H1 (cell line): Measurements from ENCODE around the gene STAP2. TPM values are rescaled to one million over a fixed set of nuclear protein-coding genes. Genes with fewer than 3 reads are reported as not detected.

ENCODE experiments used
- CTCF ChIA-PET: fragments of 300-600 bp; sonication (Branson Sonifier 250); formaldehyde crosslinking; loops from one replicate; lab custom pipeline; 2021; ENCODE audit not compliant: partially characterized antibody; lab: Charles Lee
- POLR2A ChIA-PET: fragments of 300-600 bp; sonication (Branson Sonifier 250); formaldehyde crosslinking; loops from one replicate; lab custom pipeline; 2021; ENCODE audit warnings: inconsistent platforms; ENCODE audit not compliant: partially characterized antibody; lab: Charles Lee
- DNase-seq, 2 experiments: peaks; one replicate each; pipeline versions ENCODE4 v3.0.0 to v3.0.0-alpha.2; 2010 to 2022; ENCODE audit warnings: low spot score in 2 of 2, low read depth in 1 of 2, mixed read lengths in 1 of 2
- FAIRE-seq: peaks from 2 replicates; lab custom pipeline; 2011; peaks lifted over from hg19 to GRCh38; lab: Jason Lieb, UNC
- H2AFZ ChIP-seq: 2 replicates; pipeline ENCODE4 v1.8.1; 2012; ENCODE audit warnings: low read length, inconsistent platforms
- H2AK5ac ChIP-seq: 2 replicates; pipeline ENCODE4 v1.6.1; 2013; ENCODE audit warnings: low read depth, low read length
- H2BK120ac ChIP-seq: replicated peaks from 2 replicates; pipeline ENCODE3; 2013; ENCODE audit warnings: low read depth, low read length, inconsistent platforms
- H2BK12ac ChIP-seq: 2 replicates; pipeline ENCODE4 v1.6.1; 2013; ENCODE audit warnings: low read depth, low read length
- H2BK15ac ChIP-seq: 2 replicates; pipeline ENCODE4 v1.6.1; 2013; ENCODE audit warnings: low read length
- H2BK20ac ChIP-seq: 2 replicates; pipeline ENCODE4 v1.6.1; 2013; ENCODE audit warnings: low read length
- H2BK5ac ChIP-seq: 2 replicates; pipeline ENCODE4 v1.6.1; 2013; ENCODE audit warnings: low read depth, low read length
- H3K14ac ChIP-seq: 2 replicates; pipeline ENCODE4 v1.6.1; 2013; ENCODE audit warnings: inconsistent platforms; ENCODE audit not compliant: insufficient read length
- H3K18ac ChIP-seq: 2 replicates; pipeline ENCODE4 v1.6.1; 2013; ENCODE audit warnings: low read length; ENCODE audit errors: extremely low read depth
- H3K23ac ChIP-seq: 2 replicates; pipeline ENCODE4 v1.6.1; 2013; ENCODE audit warnings: inconsistent platforms; ENCODE audit not compliant: insufficient read length
- H3K23me2 ChIP-seq: 2 replicates; pipeline ENCODE4 v1.6.1; 2013; ENCODE audit warnings: low read depth, low read length
- H3K27ac ChIP-seq: 2 replicates; pipeline ENCODE4 v1.6.1; 2011; ENCODE audit warnings: low read depth, low read length, inconsistent platforms
- H3K27me3 ChIP-seq, 4 experiments: replicated peaks in 1 of 4; 1 replicate in 1 of 4; 2 replicates in 3 of 4; pipeline versions ENCODE4 v1.6.1 to v1.8.1; 2011 to 2013; ENCODE audit warnings: low read length in 3 of 4, mild to moderate bottlenecking in 3 of 4, inconsistent platforms in 2 of 4, mixed read lengths in 2 of 4, moderate library complexity in 1 of 4; ENCODE audit not compliant: control insufficient read depth in 3 of 4, insufficient read depth in 3 of 4; ENCODE audit errors: extremely low read depth in 1 of 4
- H3K36me3 ChIP-seq, 4 experiments: 2 replicates each; pipeline versions ENCODE4 v1.6.1 to v1.8.1; 2011 to 2013; ENCODE audit warnings: mild to moderate bottlenecking in 4 of 4, low read length in 3 of 4, moderate library complexity in 2 of 4, control low read depth in 1 of 4, inconsistent platforms in 1 of 4; ENCODE audit not compliant: insufficient read depth in 4 of 4, control insufficient read depth in 2 of 4
- H3K4ac ChIP-seq: replicated peaks from 2 replicates; pipeline ENCODE3; 2013; ENCODE audit warnings: low read length, low read depth, mixed read lengths, inconsistent platforms; ENCODE audit not compliant: insufficient read length
- H3K4me1 ChIP-seq, 4 experiments: replicated peaks in 1 of 4; 1 replicate in 1 of 4; 2 replicates in 3 of 4; pipeline versions ENCODE4 v1.6.1 to v1.8.1; 2011 to 2013; ENCODE audit warnings: low read length in 3 of 4, inconsistent platforms in 2 of 4, mixed read lengths in 1 of 4; ENCODE audit not compliant: insufficient read depth in 4 of 4, control insufficient read depth in 3 of 4
- H3K4me2 ChIP-seq, 2 experiments: 2 replicates each; pipeline versions ENCODE4 v1.6.1 to v1.8.1; 2011 to 2013; ENCODE audit warnings: low read depth in 2 of 2, low read length in 2 of 2, control low read depth in 1 of 2, inconsistent platforms in 1 of 2, mild to moderate bottlenecking in 1 of 2; ENCODE audit not compliant: insufficient read depth in 1 of 2
- H3K4me3 ChIP-seq, 4 experiments: fragments of 200-600, 300-600 bp in 1 of 4; sonication (generic), shearing (Covaris generic), sonication (Bioruptor Twin) in 1 of 4; 2 replicates each; pipeline versions ENCODE4 v1.5.1 to v1.8.1; 2011 to 2016; ENCODE audit warnings: low read length in 4 of 4, low read depth in 3 of 4, control low read depth in 2 of 4, inconsistent platforms in 2 of 4, mild to moderate bottlenecking in 2 of 4, mixed read lengths in 1 of 4, moderate library complexity in 1 of 4; ENCODE audit not compliant: insufficient read depth in 2 of 4; ENCODE audit errors: extremely low read depth in 1 of 4
- H3K56ac ChIP-seq: replicated peaks from 2 replicates; pipeline ENCODE3; 2013; ENCODE audit warnings: low read depth, mild to moderate bottlenecking, mixed read lengths, low read length, inconsistent platforms; ENCODE audit not compliant: insufficient read length
- H3K79me1 ChIP-seq: 2 replicates; pipeline ENCODE4 v1.6.1; 2013; ENCODE audit warnings: low read depth, low read length, control low read depth
- H3K79me2 ChIP-seq, 2 experiments: 2 replicates each; pipeline versions ENCODE4 v1.6.1 to v1.8.1; 2012 to 2013; ENCODE audit warnings: low read length in 2 of 2, mild to moderate bottlenecking in 2 of 2, inconsistent platforms in 1 of 2; ENCODE audit not compliant: insufficient read depth in 2 of 2, control insufficient read depth in 1 of 2
- H3K9ac ChIP-seq, 4 experiments: replicated peaks in 1 of 4; 1 replicate in 1 of 4; 2 replicates in 3 of 4; pipeline versions ENCODE4 v1.6.1 to v1.8.1; 2011 to 2013; ENCODE audit warnings: low read depth in 3 of 4, low read length in 3 of 4, control low read depth in 2 of 4, mild to moderate bottlenecking in 2 of 4, moderate library complexity in 2 of 4, inconsistent platforms in 1 of 4; ENCODE audit errors: extremely low read depth in 1 of 4
- H3K9me3 ChIP-seq, 2 experiments: 2 replicates each; pipeline versions ENCODE4 v1.6.1 to v1.8.1; 2012 to 2013; ENCODE audit warnings: mild to moderate bottlenecking in 2 of 2, moderate library complexity in 2 of 2, control low read depth in 1 of 2, inconsistent platforms in 1 of 2, low read depth in 1 of 2, low read length in 1 of 2, mixed read lengths in 1 of 2; ENCODE audit not compliant: insufficient read depth in 2 of 2
- H4K20me1 ChIP-seq, 2 experiments: replicated peaks in 1 of 2; 2 replicates each; pipeline versions ENCODE3 to v1.8.1; 2011 to 2013; ENCODE audit warnings: inconsistent platforms in 2 of 2, low read length in 2 of 2, mild to moderate bottlenecking in 1 of 2; ENCODE audit not compliant: insufficient read depth in 2 of 2, control insufficient read depth in 1 of 2
- H4K5ac ChIP-seq: 2 replicates; pipeline ENCODE4 v1.6.1; 2013; ENCODE audit warnings: low read length, low read depth, mixed read lengths, inconsistent platforms; ENCODE audit not compliant: insufficient read length
- H4K8ac ChIP-seq: 2 replicates; pipeline ENCODE4 v1.8.0; 2013; ENCODE audit warnings: mild to moderate bottlenecking, moderate library complexity, low read length, inconsistent platforms; ENCODE audit not compliant: insufficient read depth; ENCODE audit errors: extremely low read depth
- H4K91ac ChIP-seq: replicated peaks from 2 replicates; pipeline ENCODE3; 2013; ENCODE audit warnings: low read length, mixed read lengths, inconsistent platforms; ENCODE audit not compliant: insufficient read length
- EP300 ChIP-seq, 2 experiments: IDR thresholded peaks; 1 replicate in 1 of 2; 2 replicates in 1 of 2; pipeline ENCODE4 v1.6.1; 2011 to 2012; ENCODE audit warnings: low read depth in 2 of 2, low read length in 2 of 2, mild to moderate bottlenecking in 2 of 2, borderline replicate concordance in 1 of 2, inconsistent platforms in 1 of 2, moderate library complexity in 1 of 2
- GTF2F1 ChIP-seq: IDR thresholded peaks from 2 replicates; pipeline ENCODE4 v1.6.1; 2012; ENCODE audit warnings: low read depth, low read length, improper control_type of control experiment, borderline replicate concordance
- POLR2AphosphoS5 ChIP-seq: IDR thresholded peaks from 2 replicates; pipeline ENCODE4 v1.6.1; 2011; ENCODE audit warnings: low read depth, low read length
- RAD21 ChIP-seq, 2 experiments: IDR thresholded peaks in 1 of 2; conservative IDR thresholded peaks in 1 of 2; 2 replicates each; pipeline ENCODE4 v1.6.1; 2011; ENCODE audit warnings: low read depth in 2 of 2, low read length in 2 of 2, improper control_type of control experiment in 1 of 2, inconsistent platforms in 1 of 2, mild to moderate bottlenecking in 1 of 2, moderate library complexity in 1 of 2
- SIN3A ChIP-seq, 2 experiments: IDR thresholded peaks in 1 of 2; conservative IDR thresholded peaks in 1 of 2; 2 replicates each; pipeline ENCODE4 v1.6.1; 2011 to 2012; ENCODE audit warnings: low read length in 2 of 2, improper control_type of control experiment in 1 of 2, low read depth in 1 of 2, mild to moderate bottlenecking in 1 of 2
- SP2 ChIP-seq: IDR thresholded peaks from 2 replicates; pipeline ENCODE4 v1.6.1; 2012; ENCODE audit warnings: mild to moderate bottlenecking, low read length, inconsistent platforms
- SP4 ChIP-seq: IDR thresholded peaks from 2 replicates; pipeline ENCODE4 v1.6.1; 2012; ENCODE audit warnings: low read length, inconsistent platforms
- WGBS, 2 experiments: shearing (Covaris generic) in 1 of 2; methylation state at CpG; one replicate each; pipeline versions ENCODE4 v1.1.6 to v1.1.7; 2013 to 2015; ENCODE audit warnings: low lambda C conversion rate in 2 of 2, mixed read lengths in 2 of 2, inconsistent platforms in 1 of 2, low coverage in 1 of 2, missing lambda C conversion rate in 1 of 2; ENCODE audit not compliant: insufficient replicate concordance in 2 of 2, insufficient coverage in 1 of 2, insufficient read length in 1 of 2; ENCODE audit errors: extremely low coverage in 1 of 2, missing lambda C conversion rate in 1 of 2; 5-methylcytosine and 5-hydroxymethylcytosine counted together
- polyA plus RNA-seq, 7 experiments: library from polyadenylated mRNA; depleted of rRNA in 3 of 7; stranded (reverse) in 5 of 7; unstranded in 2 of 7; fragments of >200 nt in 5 of 7; fragments of 200-250 nt in 2 of 7; gene quantifications; 1 replicate in 5 of 7; 2 replicates in 1 of 7; 4 replicates in 1 of 7; pipeline versions ENCODE4 v1.2.1 to v1.2.3, GENCODE V29; 2011 to 2013; ENCODE audit warnings: missing spikeins in 2 of 7, mixed read lengths in 2 of 7
- total RNA-seq: library from RNA; stranded (reverse); fragmentation: NEBNext Ultra II Directional; extraction: Animal tissue kit (Norgen Biotek cat#: 25700); gene quantifications from 2 replicates; pipeline ENCODE4 v1.2.1, GENCODE V29; 2021
- TF ChIP-seq, protein P1 (sequence below): IDR thresholded peaks from 2 replicates; pipeline ENCODE4 v1.6.1; 2011; ENCODE audit warnings: low read depth, mild to moderate bottlenecking, low read length; ENCODE audit not compliant: insufficient read depth

Gene STAP2
- total and polyA plus RNA-seq, 2 of the 8 experiments (the other 6 are each of a cell fraction or from before 2014, with no cell fraction given) = 15.3 to 37.3 TPM

DNA sequence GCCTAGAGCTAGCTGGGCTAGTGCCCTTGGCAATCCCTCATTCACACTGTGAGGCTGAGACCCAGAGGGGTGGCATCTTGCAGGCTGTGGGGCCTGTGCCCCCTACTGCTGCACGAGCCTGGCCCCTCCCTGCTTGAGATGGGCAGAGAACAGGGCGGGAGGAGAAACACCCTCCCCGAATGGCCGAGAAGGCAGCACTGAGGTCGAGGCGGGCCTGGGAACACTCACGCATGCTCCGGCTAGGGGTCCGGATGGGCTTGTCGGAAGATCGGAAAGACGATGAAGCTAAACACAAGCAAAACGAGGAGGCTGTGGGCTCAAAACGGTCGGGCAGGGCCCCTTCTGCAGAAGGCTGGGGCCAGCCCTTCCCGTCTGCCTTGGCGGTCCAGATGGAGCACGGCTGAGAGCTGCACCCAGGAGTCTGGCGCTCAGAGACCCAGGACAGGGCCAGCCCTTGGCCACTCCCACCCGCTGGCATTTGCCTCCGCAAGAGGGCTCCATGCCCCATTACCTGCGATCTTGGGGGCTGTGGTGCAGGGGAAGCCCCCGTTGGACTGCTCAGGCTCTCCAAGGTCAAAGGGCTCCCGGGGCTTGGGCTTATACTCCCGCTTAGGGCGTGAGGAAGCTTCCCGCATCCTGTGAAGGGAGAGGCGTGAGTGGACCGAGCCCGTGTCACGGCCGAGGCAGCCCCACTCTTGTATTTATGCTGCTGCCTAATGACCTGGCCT, 23.6 kb upstream of the STAP2 start:
- 0 out of 2 replicates have a peak, but pooled peaks cover 2% of the 10 kb centered on the region for H3K79me1 ChIP-seq
- TF ChIP-seq, protein P1, sequence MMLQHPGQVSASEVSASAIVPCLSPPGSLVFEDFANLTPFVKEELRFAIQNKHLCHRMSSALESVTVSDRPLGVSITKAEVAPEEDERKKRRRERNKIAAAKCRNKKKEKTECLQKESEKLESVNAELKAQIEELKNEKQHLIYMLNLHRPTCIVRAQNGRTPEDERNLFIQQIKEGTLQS = no peak
- no peak for TF ChIP-seq SIN3A (conservative IDR thresholded peaks at IDR 0.05 in 1 of 2, IDR thresholded peaks at IDR 0.05 in 1 of 2; ENCODE audit: low read depth in 1 of 2, low read length in 2 of 2)
- TF ChIP-seq GTF2F1 = no peak
- no peak for TF ChIP-seq SP4
- TF ChIP-seq RAD21 (IDR thresholded peaks at IDR 0.05 in 1 of 2, conservative IDR thresholded peaks at IDR 0.05 in 1 of 2; ENCODE audit: low read depth in 2 of 2, low read length in 2 of 2) = no peak
- no peak for TF ChIP-seq EP300 (IDR thresholded peaks at IDR 0.05; ENCODE audit: borderline replicate concordance in 1 of 2, low read depth in 2 of 2, low read length in 2 of 2)
- TF ChIP-seq POLR2AphosphoS5 = peak; percentile 32; the same call in 1 of the 2 replicates
- TF ChIP-seq SP2 = no peak
- H3K27ac ChIP-seq = no peak overlapping the region
- no peak for FAIRE-seq
- no peak overlapping the region for H2BK120ac ChIP-seq
- H4K20me1 ChIP-seq = peaks cover 12 to 31% of the 10 kb centered on the region in 2 experiments
- peaks cover 0 to 12% (median 2%) of the 10 kb centered on the region in 4 experiments; a peak in 2 of 7 replicates for H3K4me1 ChIP-seq
- H3K14ac ChIP-seq = no peak overlapping the region
- no peak overlapping the region for H3K4me3 ChIP-seq
- peak overlapping the region; percentile 39 for H4K91ac ChIP-seq
- H3K9ac ChIP-seq = no peak overlapping the region
- H3K4ac ChIP-seq = no peak overlapping the region
- no peak overlapping the region; the same call in 1 of the 2 replicates for H3K18ac ChIP-seq
- POLR2A ChIA-PET = interaction anchor here (0.7 to 13.0 kb wide), 18 partner anchors 8 to 377 kb away, joined by 3 to 72 read pairs (median 4); partner anchors contain the start of genes CHAF1A, EEF2, MPND and SH3GL1
- CTCF ChIA-PET = interaction anchor here (1.0 to 4.4 kb wide), 14 partner anchors 10 to 95 kb away, joined by 3 to 42 read pairs (median 6); partner anchors contain the start of genes CHAF1A and SH3GL1
- no peak overlapping the region for H4K5ac ChIP-seq
- peak overlapping the region; percentile 63; the same call in 1 of the 2 replicates for H2BK12ac ChIP-seq
- no peak overlapping the region for H2BK15ac ChIP-seq
- peak overlapping the region; percentile 16; the same call in 1 of the 2 replicates for H2BK5ac ChIP-seq
- no peaks in the 10 kb centered on the region for H3K79me2 ChIP-seq
- H3K36me3 ChIP-seq = peaks cover 8 to 16% (median 13%) of the 10 kb centered on the region in 4 experiments; a peak in 5 of 8 replicates
- no peak overlapping the region for H3K23ac ChIP-seq
- peak overlapping the region; percentile 36; the same call in 1 of the 2 replicates for H4K8ac ChIP-seq
- H2BK20ac ChIP-seq = no peak overlapping the region
- H3K27me3 ChIP-seq = no peaks in the 10 kb centered on the region
- H3K23me2 ChIP-seq = no peaks in the 10 kb centered on the region
- no peaks in the 10 kb centered on the region for H3K9me3 ChIP-seq
- H3K4me2 ChIP-seq = no peak overlapping the region
- 90% methylated on average over 20 of the region's 32 CpGs; no CpG with 5 or more reads in 1 of the 2 experiments for WGBS, 2 experiments
- no peak overlapping the region for H3K56ac ChIP-seq
- no peak overlapping the region for H2AFZ ChIP-seq
- DNase-seq = peak in 1 of 2 experiments; percentile 58
- no peak overlapping the region for H2AK5ac ChIP-seq
